ENCODE results near the gene PCBP2. TPM values are rescaled to one million over a fixed set of nuclear protein-coding genes. Genes with fewer than 3 reads are reported as not detected.

PCBP2 gene
- polyA plus RNA-seq, 1 donor from 2014 or later: 242 TPM

DNA sequence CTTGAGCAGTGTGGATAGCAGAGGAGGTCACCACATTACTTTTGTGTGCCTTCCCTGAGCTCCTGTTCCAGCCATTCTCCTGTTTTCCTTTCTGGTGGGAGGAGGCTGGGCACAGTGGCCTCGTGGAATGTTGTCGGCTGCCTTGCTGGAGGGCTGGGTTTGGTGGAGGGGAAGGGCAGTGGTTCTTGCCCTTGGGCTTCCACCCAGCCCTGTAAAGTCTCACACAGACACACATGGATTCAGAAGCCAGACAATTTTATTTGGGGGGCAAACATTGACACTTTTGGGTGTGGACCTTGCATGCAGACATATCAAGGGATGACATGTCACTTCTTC lies 54.5 kb downstream of the PCBP2 start:
- Histone ChIP-seq H3K4me3 (ENCODE audit: low read length) (no peak overlapping the region), H3K27me3 (ENCODE audit: insufficient read depth, low read depth, low read length) (no peaks in the 10 kb centered on the region), H3K9me2 (ENCODE audit: insufficient read depth, low read length) (no peaks in the 10 kb centered on the region), H4K20me1 (ENCODE audit: insufficient read depth) (no peaks in the 10 kb centered on the region), H3K79me2 (replicated peaks; ENCODE audit: insufficient read depth, low read length) (peaks cover 12% of the 10 kb centered on the region), H3K9me3 (ENCODE audit: low read length) (no peaks in the 10 kb centered on the region), H3K27ac (ENCODE audit: low read length) (no peak overlapping the region), H3K4me2 (ENCODE audit: low read length) (no peak overlapping the region), H2AFZ (ENCODE audit: low read depth, low read length) (no peak overlapping the region), H3K9ac (ENCODE audit: low read length) (no peak overlapping the region), H3F3A (ENCODE audit: insufficient read depth, low read length, poor library complexity, severe bottlenecking) (peaks cover 5% of the 10 kb centered on the region), H3K36me3 (ENCODE audit: insufficient read depth, low read length) (no peaks in the 10 kb centered on the region)
- TF ChIP-seq EZH2 (IDR thresholded peaks at IDR 0.05; ENCODE audit: borderline replicate concordance, insufficient read depth, low read length, poor library complexity, severe bottlenecking) (no peak), REST (IDR thresholded peaks at IDR 0.05; ENCODE audit: borderline replicate concordance) (no peak), TAF1 (IDR thresholded peaks at IDR 0.05; ENCODE audit: low read depth) (no peak), MXI1 (conservative IDR thresholded peaks at IDR 0.05; ENCODE audit: poor library complexity, severe bottlenecking) (no peak), EP300 (conservative IDR thresholded peaks at IDR 0.05; ENCODE audit: poor library complexity, severe bottlenecking) (no peak), RAD21 (conservative IDR thresholded peaks at IDR 0.05) (no peak), SMC3 (conservative IDR thresholded peaks at IDR 0.05; ENCODE audit: poor library complexity) (no peak)

DNA sequence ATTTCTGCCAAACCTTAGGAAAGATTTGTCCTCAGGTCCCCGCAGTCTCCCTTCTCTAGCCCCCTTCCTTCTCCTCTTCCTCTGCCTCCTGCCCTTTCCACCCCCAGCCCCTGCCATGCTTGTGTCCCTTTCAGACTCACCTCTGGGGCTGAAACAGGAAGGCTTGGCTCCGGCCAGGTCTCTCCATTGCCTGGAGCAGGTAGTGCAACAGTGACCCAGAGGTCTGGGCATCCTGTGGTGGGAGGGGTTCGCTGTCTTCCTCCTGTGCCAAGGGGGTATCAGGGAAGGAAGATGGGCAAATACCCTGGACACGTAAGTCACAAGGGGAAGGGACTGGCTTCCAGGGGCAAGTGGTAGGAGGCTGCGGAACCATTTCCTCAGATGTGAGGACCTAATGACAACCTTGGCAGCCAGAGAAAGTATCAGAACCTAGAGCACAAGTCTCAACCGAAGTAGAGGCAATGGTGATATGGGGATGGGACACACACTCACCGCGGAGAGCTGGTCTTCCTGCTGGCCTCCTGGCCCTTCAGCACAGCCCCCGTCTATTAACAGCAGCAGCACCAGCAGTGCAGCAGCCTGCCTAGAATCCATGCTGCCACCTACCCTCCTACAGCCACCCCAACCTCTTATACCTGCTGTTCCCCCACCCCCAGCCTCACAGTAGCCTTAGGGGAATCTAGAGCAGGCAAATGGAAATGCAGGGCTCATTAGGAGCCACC lies 55.1 kb downstream of the PCBP2 start, which contains the start of gene NPFF:
Gene NPFF (minus strand): TSS at position 604 of the 722 bp plus-strand sequence. CDS start 10 bp downstream, at position 594.
- no peak for TF ChIP-seq REST (IDR thresholded peaks at IDR 0.05; ENCODE audit: borderline replicate concordance)
- no peak for TF ChIP-seq TAF1 (IDR thresholded peaks at IDR 0.05; ENCODE audit: low read depth)
- no peak for TF ChIP-seq EZH2 (IDR thresholded peaks at IDR 0.05; ENCODE audit: borderline replicate concordance, insufficient read depth, low read length, poor library complexity, severe bottlenecking)
- no peak for TF ChIP-seq RAD21 (conservative IDR thresholded peaks at IDR 0.05)
- TF ChIP-seq MXI1 (conservative IDR thresholded peaks at IDR 0.05; ENCODE audit: poor library complexity, severe bottlenecking): no peak
- no peak for TF ChIP-seq EP300 (conservative IDR thresholded peaks at IDR 0.05; ENCODE audit: poor library complexity, severe bottlenecking)
- TF ChIP-seq, protein P1, sequence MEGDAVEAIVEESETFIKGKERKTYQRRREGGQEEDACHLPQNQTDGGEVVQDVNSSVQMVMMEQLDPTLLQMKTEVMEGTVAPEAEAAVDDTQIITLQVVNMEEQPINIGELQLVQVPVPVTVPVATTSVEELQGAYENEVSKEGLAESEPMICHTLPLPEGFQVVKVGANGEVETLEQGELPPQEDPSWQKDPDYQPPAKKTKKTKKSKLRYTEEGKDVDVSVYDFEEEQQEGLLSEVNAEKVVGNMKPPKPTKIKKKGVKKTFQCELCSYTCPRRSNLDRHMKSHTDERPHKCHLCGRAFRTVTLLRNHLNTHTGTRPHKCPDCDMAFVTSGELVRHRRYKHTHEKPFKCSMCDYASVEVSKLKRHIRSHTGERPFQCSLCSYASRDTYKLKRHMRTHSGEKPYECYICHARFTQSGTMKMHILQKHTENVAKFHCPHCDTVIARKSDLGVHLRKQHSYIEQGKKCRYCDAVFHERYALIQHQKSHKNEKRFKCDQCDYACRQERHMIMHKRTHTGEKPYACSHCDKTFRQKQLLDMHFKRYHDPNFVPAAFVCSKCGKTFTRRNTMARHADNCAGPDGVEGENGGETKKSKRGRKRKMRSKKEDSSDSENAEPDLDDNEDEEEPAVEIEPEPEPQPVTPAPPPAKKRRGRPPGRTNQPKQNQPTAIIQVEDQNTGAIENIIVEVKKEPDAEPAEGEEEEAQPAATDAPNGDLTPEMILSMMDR (IDR thresholded peaks at IDR 0.05; ENCODE audit: poor library complexity, severe bottlenecking): no peak
- TF ChIP-seq SMC3 (conservative IDR thresholded peaks at IDR 0.05; ENCODE audit: poor library complexity): no peak
- TF ChIP-seq POLR2AphosphoS5 (IDR thresholded peaks at IDR 0.05): no peak
- Histone ChIP-seq H3K9me3 (ENCODE audit: low read length) (no peaks in the 10 kb centered on the region), H3K4me3 (ENCODE audit: low read length) (no peak within 1 kb of the TSS), H3F3A (ENCODE audit: insufficient read depth, low read length, poor library complexity, severe bottlenecking) (no peaks in the 10 kb centered on the region), H3K4me2 (ENCODE audit: low read length) (no peak within 1 kb of the TSS), H2AFZ (ENCODE audit: low read depth, low read length) (no peak within 1 kb of the TSS), H3K9ac (ENCODE audit: low read length) (no peak within 1 kb of the TSS), H3K27me3 (ENCODE audit: insufficient read depth, low read depth, low read length) (no peaks in the 10 kb centered on the region), H3K27ac (ENCODE audit: low read length) (no peak within 1 kb of the TSS), H3K79me2 (replicated peaks; ENCODE audit: insufficient read depth, low read length) (peaks cover 7% of the 10 kb centered on the region), H4K20me1 (ENCODE audit: insufficient read depth) (no peaks in the 10 kb centered on the region), H3K9me2 (ENCODE audit: insufficient read depth, low read length) (no peaks in the 10 kb centered on the region), H3K36me3 (ENCODE audit: insufficient read depth, low read length) (no peaks in the 10 kb centered on the region)
